ENCODE results near the gene ANKRD28. TPM values are rescaled to one million over a fixed set of nuclear protein-coding genes. Genes with fewer than 3 reads are reported as not detected.
A peak's percentile ranks its signal among the peaks of the same experiment; 100 is the strongest.

ANKRD28 gene
- total and polyA plus RNA-seq, 9 of the 15 experiments (the other 6 are each of a cell fraction or from before 2014, with no cell fraction given), result 11.7 to 66.0 (median 36.7) TPM

DNA sequence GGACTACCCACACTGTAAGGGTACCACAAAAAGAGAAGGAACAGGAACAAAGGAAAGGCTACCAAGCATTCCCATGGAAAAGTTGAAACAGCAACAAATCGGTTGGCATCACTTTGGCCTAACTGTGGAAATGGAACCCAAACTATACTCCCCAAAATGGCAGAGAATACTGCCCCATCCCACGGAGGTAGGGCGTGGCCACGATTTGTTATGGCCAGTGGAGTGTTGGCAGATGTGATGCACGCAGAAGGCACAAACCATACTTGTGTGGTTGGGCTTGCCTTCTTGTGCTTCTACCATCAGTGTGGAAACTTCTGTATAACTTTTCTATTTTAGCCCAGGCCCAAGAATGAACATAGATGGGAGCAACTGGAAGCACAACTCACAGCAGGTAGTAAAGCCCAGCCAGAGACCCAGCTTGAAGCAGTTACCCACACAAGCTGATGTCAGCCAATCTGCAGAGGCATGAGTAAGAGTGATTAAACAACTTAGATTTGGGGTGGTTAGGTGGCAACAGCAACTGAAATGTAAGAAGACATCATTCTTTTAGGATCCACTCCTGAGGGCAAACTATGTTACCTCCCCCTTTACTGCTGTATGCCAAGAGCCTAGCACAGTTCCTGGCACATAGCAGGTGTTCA lies 132.1 kb downstream of the ANKRD28 start:
- no peak for FAIRE-seq
- Histone ChIP-seq H3K4me1 (replicated peaks in 1 of 2; ENCODE audit: control insufficient read depth in 2 of 2, insufficient read depth in 2 of 2, low read length in 2 of 2) (no peaks in the 10 kb centered on the region), H3K27me3 (ENCODE audit: control insufficient read depth in 2 of 2, insufficient read depth in 2 of 2, low read length in 2 of 2) (no peaks in the 10 kb centered on the region), H3K79me2 (ENCODE audit: control insufficient read depth, insufficient read depth, low read length) (no peaks in the 10 kb centered on the region), H3K9me1 (ENCODE audit: control insufficient read depth, insufficient read depth, low read length) (no peaks in the 10 kb centered on the region), H3K4me3 (no peak overlapping the region), H3K9ac (ENCODE audit: insufficient read depth in 1 of 2, low read depth in 2 of 2, low read length in 2 of 2) (no peak overlapping the region), H3K4me2 (ENCODE audit: insufficient read depth, low read length) (no peak overlapping the region), H3K9me3 (replicated peaks; ENCODE audit: control insufficient read depth, insufficient read depth, low read depth, low read length) (no peaks in the 10 kb centered on the region), H3K27ac (ENCODE audit: extremely low read depth, low read depth, low read length) (no peak overlapping the region), H2AFZ (ENCODE audit: low read depth, low read length) (no peak overlapping the region), H3K36me3 (ENCODE audit: control insufficient read depth, insufficient read depth, low read length) (peaks cover 21% of the 10 kb centered on the region), H4K20me1 (replicated peaks; ENCODE audit: control insufficient read depth, insufficient read depth, low read length) (no peaks in the 10 kb centered on the region)
- WGBS (ENCODE audit: insufficient coverage, low coverage, missing lambda C conversion rate), result 60% methylated on average over 5 of the region's 5 CpGs
- in situ Hi-C loops (cut with MboI), result no loop called here
- peak; percentile 46 for ATAC-seq
- BruUV-seq (replicated peaks), result no TSS peak
- POLR2A ChIA-PET, result no interaction called here
- intact Hi-C loops (cut with micrococcal nuclease), result no loop called here
- CTCF ChIA-PET (ENCODE audit: low intra/inter-chr PET ratio), result no interaction called here
- no peak for DNase-seq (ENCODE audit: extremely low read depth in 1 of 4, low spot score in 3 of 4)
- no peak for TF ChIP-seq POLR2AphosphoS2 (IDR thresholded peaks at IDR 0.05; ENCODE audit: low read length)
- no peak for TF ChIP-seq PHF20 (IDR thresholded peaks at IDR 0.05; ENCODE audit: partially characterized antibody)
- TF ChIP-seq, protein P1, sequence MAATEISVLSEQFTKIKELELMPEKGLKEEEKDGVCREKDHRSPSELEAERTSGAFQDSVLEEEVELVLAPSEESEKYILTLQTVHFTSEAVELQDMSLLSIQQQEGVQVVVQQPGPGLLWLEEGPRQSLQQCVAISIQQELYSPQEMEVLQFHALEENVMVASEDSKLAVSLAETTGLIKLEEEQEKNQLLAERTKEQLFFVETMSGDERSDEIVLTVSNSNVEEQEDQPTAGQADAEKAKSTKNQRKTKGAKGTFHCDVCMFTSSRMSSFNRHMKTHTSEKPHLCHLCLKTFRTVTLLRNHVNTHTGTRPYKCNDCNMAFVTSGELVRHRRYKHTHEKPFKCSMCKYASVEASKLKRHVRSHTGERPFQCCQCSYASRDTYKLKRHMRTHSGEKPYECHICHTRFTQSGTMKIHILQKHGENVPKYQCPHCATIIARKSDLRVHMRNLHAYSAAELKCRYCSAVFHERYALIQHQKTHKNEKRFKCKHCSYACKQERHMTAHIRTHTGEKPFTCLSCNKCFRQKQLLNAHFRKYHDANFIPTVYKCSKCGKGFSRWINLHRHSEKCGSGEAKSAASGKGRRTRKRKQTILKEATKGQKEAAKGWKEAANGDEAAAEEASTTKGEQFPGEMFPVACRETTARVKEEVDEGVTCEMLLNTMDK (IDR thresholded peaks at IDR 0.05; ENCODE audit: borderline replicate concordance, insufficient read depth, low read depth, low read length, poor library complexity, severe bottlenecking), result no peak
- TF ChIP-seq SRSF1 (IDR thresholded peaks at IDR 0.05; ENCODE audit: low read depth, low read length), result no peak
- TF ChIP-seq ZNF24 (IDR thresholded peaks at IDR 0.05), result no peak
- TF ChIP-seq ZNF282 (CRISPR knock-in tag; IDR thresholded peaks at IDR 0.05), result no peak
- no peak for TF ChIP-seq POLR2A (conservative IDR thresholded peaks at IDR 0.05)
- TF ChIP-seq, protein P2, sequence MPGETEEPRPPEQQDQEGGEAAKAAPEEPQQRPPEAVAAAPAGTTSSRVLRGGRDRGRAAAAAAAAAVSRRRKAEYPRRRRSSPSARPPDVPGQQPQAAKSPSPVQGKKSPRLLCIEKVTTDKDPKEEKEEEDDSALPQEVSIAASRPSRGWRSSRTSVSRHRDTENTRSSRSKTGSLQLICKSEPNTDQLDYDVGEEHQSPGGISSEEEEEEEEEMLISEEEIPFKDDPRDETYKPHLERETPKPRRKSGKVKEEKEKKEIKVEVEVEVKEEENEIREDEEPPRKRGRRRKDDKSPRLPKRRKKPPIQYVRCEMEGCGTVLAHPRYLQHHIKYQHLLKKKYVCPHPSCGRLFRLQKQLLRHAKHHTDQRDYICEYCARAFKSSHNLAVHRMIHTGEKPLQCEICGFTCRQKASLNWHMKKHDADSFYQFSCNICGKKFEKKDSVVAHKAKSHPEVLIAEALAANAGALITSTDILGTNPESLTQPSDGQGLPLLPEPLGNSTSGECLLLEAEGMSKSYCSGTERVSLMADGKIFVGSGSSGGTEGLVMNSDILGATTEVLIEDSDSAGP (CRISPR knock-in tag; IDR thresholded peaks at IDR 0.05), result no peak
- no peak for TF ChIP-seq ZNF41 (CRISPR knock-in tag; conservative IDR thresholded peaks at IDR 0.05)
- no peak for TF ChIP-seq SNIP1 (IDR thresholded peaks at IDR 0.05; ENCODE audit: low read depth)
- TF ChIP-seq, protein P3, sequence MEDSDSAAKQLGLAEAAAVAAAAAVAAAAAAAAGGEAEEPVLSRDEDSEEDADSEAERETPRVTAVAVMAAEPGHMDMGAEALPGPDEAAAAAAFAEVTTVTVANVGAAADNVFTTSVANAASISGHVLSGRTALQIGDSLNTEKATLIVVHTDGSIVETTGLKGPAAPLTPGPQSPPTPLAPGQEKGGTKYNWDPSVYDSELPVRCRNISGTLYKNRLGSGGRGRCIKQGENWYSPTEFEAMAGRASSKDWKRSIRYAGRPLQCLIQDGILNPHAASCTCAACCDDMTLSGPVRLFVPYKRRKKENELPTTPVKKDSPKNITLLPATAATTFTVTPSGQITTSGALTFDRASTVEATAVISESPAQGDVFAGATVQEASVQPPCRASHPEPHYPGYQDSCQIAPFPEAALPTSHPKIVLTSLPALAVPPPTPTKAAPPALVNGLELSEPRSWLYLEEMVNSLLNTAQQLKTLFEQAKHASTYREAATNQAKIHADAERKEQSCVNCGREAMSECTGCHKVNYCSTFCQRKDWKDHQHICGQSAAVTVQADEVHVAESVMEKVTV (CRISPR knock-in tag; IDR thresholded peaks at IDR 0.05), result no peak
- TF ChIP-seq, protein P4, sequence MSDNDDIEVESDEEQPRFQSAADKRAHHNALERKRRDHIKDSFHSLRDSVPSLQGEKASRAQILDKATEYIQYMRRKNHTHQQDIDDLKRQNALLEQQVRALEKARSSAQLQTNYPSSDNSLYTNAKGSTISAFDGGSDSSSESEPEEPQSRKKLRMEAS (CRISPR knock-in tag; IDR thresholded peaks at IDR 0.05), result no peak
- no peak for TF ChIP-seq NR2C2 (CRISPR knock-in tag; IDR thresholded peaks at IDR 0.05)
- no peak for TF ChIP-seq NR2C2 (tag; IDR thresholded peaks at IDR 0.05)
- TF ChIP-seq RFX5 (IDR thresholded peaks at IDR 0.05; ENCODE audit: low read depth, low read length), result no peak
- no peak for TF ChIP-seq RBM22 (IDR thresholded peaks at IDR 0.05; ENCODE audit: low read depth, low read length, poor library complexity, severe bottlenecking)
- TF ChIP-seq, protein P5, sequence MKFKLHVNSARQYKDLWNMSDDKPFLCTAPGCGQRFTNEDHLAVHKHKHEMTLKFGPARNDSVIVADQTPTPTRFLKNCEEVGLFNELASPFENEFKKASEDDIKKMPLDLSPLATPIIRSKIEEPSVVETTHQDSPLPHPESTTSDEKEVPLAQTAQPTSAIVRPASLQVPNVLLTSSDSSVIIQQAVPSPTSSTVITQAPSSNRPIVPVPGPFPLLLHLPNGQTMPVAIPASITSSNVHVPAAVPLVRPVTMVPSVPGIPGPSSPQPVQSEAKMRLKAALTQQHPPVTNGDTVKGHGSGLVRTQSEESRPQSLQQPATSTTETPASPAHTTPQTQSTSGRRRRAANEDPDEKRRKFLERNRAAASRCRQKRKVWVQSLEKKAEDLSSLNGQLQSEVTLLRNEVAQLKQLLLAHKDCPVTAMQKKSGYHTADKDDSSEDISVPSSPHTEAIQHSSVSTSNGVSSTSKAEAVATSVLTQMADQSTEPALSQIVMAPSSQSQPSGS (CRISPR knock-in tag; IDR thresholded peaks at IDR 0.05), result no peak

Measured in K562 (cell line).